Breast epithelium (tissue), 3 donors: ENCODE data around the gene PTPRN2.

Experiments
- POLR2A ChIP-seq: fragments of 450-650 bp; IDR thresholded peaks from one replicate; pipeline ENCODE4 v1.6.1; 2016; ENCODE audit warnings: antibody characterized with exemption, mild to moderate bottlenecking, moderate library complexity
- TF ChIP-seq, protein P1 (sequence below), 3 donors: fragments of 450-650 bp; IDR thresholded peaks; one replicate each; pipeline ENCODE4 v1.5.1; 2016 to 2017; ENCODE audit warnings: antibody characterized with exemption in 3 of 3, mild to moderate bottlenecking in 3 of 3, moderate library complexity in 3 of 3

DNA sequence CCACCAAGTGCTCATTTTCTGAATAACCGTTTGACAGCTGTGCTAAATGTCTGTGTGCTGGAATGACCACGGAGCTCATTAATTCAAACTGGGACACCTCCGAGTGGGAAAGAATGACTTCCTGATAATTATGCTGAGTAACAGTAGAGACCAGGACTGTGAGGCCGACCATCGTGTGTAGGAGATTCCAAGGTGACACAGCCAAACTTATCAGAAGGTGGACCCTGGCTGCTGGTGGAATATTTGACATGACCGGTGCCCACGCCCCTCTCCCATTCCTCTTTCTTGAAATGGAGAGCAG lies 400.0 kb downstream of the PTPRN2 start:
- TF ChIP-seq, protein P1, sequence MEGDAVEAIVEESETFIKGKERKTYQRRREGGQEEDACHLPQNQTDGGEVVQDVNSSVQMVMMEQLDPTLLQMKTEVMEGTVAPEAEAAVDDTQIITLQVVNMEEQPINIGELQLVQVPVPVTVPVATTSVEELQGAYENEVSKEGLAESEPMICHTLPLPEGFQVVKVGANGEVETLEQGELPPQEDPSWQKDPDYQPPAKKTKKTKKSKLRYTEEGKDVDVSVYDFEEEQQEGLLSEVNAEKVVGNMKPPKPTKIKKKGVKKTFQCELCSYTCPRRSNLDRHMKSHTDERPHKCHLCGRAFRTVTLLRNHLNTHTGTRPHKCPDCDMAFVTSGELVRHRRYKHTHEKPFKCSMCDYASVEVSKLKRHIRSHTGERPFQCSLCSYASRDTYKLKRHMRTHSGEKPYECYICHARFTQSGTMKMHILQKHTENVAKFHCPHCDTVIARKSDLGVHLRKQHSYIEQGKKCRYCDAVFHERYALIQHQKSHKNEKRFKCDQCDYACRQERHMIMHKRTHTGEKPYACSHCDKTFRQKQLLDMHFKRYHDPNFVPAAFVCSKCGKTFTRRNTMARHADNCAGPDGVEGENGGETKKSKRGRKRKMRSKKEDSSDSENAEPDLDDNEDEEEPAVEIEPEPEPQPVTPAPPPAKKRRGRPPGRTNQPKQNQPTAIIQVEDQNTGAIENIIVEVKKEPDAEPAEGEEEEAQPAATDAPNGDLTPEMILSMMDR (IDR thresholded peaks at IDR 0.05) = no peak
- no peak for TF ChIP-seq POLR2A
